Measurements from ENCODE around the gene CGN.

CGN gene

GRCh38 chr1:151535326-151536271 lies 24.4 kb downstream of the CGN start:
- no peak overlapping the region for H3K27ac ChIP-seq
- TF ChIP-seq, protein P1, sequence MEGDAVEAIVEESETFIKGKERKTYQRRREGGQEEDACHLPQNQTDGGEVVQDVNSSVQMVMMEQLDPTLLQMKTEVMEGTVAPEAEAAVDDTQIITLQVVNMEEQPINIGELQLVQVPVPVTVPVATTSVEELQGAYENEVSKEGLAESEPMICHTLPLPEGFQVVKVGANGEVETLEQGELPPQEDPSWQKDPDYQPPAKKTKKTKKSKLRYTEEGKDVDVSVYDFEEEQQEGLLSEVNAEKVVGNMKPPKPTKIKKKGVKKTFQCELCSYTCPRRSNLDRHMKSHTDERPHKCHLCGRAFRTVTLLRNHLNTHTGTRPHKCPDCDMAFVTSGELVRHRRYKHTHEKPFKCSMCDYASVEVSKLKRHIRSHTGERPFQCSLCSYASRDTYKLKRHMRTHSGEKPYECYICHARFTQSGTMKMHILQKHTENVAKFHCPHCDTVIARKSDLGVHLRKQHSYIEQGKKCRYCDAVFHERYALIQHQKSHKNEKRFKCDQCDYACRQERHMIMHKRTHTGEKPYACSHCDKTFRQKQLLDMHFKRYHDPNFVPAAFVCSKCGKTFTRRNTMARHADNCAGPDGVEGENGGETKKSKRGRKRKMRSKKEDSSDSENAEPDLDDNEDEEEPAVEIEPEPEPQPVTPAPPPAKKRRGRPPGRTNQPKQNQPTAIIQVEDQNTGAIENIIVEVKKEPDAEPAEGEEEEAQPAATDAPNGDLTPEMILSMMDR (conservative IDR thresholded peaks at IDR 0.05) = no peak

DNA sequence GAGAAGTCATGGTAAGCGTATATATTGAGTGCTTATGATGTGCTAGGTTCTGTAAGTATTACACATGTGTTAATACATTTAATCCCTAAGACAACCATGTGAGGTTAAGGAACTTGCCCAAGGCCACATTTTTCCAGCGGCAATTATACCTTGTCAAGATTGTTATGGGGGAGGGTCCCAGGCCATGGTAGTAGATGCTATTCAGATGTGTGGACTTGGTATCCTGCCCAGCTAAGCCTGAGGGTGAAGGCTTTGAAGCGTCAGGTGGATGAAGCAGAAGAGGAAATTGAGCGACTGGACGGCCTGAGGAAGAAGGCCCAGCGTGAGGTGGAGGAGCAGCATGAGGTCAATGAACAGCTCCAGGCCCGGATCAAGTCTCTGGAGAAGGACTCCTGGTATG lies 25.3 kb downstream of the CGN start:
- TF ChIP-seq, protein P1 (conservative IDR thresholded peaks at IDR 0.05) = no peak
- H3K27ac ChIP-seq = no peak overlapping the region

DNA sequence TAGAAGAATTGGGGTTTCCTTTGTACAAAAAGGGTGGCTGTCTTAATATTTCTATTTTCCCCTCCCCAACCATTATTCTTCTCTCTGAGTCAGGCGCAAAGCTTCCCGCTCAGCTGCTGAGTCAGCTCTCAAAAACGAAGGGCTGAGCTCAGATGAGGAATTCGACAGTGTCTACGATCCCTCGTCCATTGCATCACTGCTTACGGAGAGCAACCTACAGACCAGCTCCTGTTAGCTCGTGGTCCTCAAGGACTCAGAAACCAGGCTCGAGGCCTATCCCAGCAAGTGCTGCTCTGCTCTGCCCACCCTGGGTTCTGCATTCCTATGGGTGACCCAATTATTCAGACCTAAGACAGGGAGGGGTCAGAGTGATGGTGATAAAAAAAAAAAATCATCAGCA lies 25.9 kb downstream of the CGN start:
- peak overlapping the region; percentile 96 for H3K27ac ChIP-seq
- TF ChIP-seq, protein P1 (conservative IDR thresholded peaks at IDR 0.05) = no peak

DNA sequence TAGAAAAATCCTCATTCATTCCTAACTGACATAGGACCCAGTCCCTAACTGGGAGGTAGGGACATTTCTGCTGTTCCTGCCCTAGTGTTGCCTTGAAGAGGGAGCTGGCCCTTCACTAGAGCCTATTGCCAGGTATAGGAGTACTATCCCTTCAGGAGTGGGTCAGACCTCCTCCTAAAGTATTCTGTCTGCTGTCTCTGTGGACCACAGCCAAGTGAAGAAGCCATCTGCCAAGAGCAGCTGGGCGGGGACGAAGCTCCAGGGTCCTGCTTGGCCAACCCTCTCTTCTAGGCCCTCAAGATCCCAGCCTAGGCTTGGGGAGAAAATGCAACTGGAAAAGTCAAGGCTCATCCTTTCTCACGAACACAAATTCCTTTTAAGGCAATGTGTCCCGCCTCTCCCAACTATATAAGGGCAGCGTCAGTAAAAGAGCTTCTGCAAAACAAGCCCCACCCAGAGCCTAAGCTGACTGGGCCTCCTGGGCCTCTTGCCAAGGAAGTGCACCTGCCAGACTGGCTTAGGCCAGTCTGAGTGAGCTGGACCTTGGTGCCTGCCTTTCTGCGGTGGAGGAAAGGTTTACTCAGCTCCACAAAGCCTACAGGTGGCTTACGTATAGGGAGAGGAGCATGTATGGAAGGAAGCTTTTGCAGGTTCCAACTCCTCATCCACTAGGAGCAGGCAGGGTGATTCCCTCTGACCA lies 28.3 kb downstream of the CGN start:
- TF ChIP-seq, protein P1 (conservative IDR thresholded peaks at IDR 0.05) = no peak
- peak overlapping the region; percentile 96 for H3K27ac ChIP-seq

DNA sequence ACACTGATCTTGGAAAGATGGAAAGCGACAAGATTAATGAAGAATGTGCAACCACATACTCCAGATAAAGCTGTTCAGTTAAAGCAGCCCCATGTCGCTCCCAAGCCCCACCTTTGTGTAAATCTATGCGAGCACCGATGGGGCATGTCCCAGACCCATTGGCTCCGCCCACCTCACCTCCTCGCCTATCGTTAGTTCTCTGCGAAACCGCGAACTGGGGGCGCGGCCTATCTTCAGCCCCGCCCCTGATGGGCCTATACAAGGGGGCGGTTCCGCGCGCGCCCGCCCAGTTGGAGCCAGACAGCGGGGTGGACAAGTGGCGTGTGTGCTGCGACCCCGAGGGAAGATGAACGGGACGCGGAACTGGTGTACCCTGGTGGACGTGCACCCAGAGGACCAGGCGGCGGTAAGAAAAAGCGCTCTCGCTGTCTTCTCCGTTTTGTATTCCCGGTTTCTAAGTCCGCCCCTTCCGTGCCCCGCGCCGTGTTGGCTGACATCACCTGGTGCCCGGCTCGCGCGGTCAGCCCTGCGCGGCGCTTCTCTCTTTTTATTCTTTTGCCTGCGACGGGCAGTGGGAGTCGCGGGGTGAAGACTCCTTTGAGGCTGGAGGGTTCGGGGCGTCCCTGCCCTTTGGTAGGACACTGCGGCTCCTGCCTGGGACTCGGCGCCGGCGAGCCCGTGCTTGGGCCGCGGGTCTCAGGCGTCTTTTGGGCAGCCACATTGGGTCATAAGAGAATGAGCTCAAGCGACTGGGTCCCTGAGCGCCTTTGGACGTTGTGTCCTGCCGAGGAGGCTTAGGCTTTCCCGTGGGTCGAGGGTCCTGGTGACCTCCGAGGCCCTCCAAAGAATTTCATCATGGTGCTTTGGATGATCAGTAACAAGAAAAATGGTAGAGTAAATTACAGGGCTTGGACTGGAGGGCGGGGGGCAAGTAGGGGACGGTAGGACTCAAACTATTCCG lies 29.1 kb downstream of the CGN start, which contains the start of gene TUFT1:
Gene TUFT1 (plus strand): TSS at position 289 of the 961 bp plus-strand sequence. CDS start 58 bp downstream, at position 347.
- H3K27ac ChIP-seq = peak within 1 kb of the TSS; percentile 96
- TF ChIP-seq, protein P1 (conservative IDR thresholded peaks at IDR 0.05) = no peak

GRCh38 chr1:151540982-151541377 lies 29.8 kb downstream of the CGN start:
- peak overlapping the region; percentile 96 for H3K27ac ChIP-seq
- TF ChIP-seq, protein P1 (conservative IDR thresholded peaks at IDR 0.05) = no peak
